DOHH2 (cell line): ENCODE data around the gene RGS19.

Source experiments
- CTCF ChIP-seq: fragments of 200-600 bp; sonication (generic); IDR thresholded peaks from one replicate; pipeline ENCODE4 v1.5.1; 2014; ENCODE audit warnings: antibody characterized with exemption, mild to moderate bottlenecking, low read depth, low read length; ENCODE audit not compliant: poor library complexity, severe bottlenecking
- EZH2phosphoT487 ChIP-seq: fragments of 200-600 bp; sonication (generic); IDR thresholded peaks from 2 replicates; pipeline ENCODE4 v1.6.1; 2017; ENCODE audit warnings: borderline replicate concordance, mild to moderate bottlenecking, antibody characterized with exemption, low read length, moderate library complexity, mixed read lengths

- no peak for TF ChIP-seq CTCF
- TF ChIP-seq EZH2phosphoT487: no peak
Measured at GRCh38 chr20:64065974-64066343, 13.4 kb downstream of the RGS19 start.
